Omental fat pad (tissue), 4 donors: Measurements from ENCODE around the gene DPPA4. TPM values are rescaled to one million over a fixed set of nuclear protein-coding genes. Genes with fewer than 3 reads are reported as not detected.
A peak's percentile ranks its signal among the peaks of the same experiment; 100 is the strongest.

Experiments used
- ATAC-seq: fragments of 150-250 bp; one replicate; pipeline ENCODE4 v1.9.1; 2016; ENCODE audit warnings: mild to moderate bottlenecking, moderate library complexity; ENCODE audit not compliant: low FRiP score
- DNase-seq: peaks from one replicate; pipeline ENCODE4 v3.0.0-alpha.2; 2019; ENCODE audit warnings: low spot score
- total RNA-seq, 4 donors: library from RNA; depleted of rRNA; stranded (reverse); fragments of >200 nt; gene quantifications; one replicate each; pipeline ENCODE4 v1.1.0, GENCODE V29; 2016
- TF ChIP-seq, protein P1 (sequence below), 3 donors: fragments of 450-650 bp; IDR thresholded peaks; one replicate each; pipeline ENCODE4 v1.5.1; 2016 to 2017; ENCODE audit warnings: antibody characterized with exemption in 3 of 3, mild to moderate bottlenecking in 3 of 3, moderate library complexity in 2 of 3

Gene DPPA4
- total RNA-seq, 4 donors from 2014 or later = 0.36 TPM; not detected in 3

DNA sequence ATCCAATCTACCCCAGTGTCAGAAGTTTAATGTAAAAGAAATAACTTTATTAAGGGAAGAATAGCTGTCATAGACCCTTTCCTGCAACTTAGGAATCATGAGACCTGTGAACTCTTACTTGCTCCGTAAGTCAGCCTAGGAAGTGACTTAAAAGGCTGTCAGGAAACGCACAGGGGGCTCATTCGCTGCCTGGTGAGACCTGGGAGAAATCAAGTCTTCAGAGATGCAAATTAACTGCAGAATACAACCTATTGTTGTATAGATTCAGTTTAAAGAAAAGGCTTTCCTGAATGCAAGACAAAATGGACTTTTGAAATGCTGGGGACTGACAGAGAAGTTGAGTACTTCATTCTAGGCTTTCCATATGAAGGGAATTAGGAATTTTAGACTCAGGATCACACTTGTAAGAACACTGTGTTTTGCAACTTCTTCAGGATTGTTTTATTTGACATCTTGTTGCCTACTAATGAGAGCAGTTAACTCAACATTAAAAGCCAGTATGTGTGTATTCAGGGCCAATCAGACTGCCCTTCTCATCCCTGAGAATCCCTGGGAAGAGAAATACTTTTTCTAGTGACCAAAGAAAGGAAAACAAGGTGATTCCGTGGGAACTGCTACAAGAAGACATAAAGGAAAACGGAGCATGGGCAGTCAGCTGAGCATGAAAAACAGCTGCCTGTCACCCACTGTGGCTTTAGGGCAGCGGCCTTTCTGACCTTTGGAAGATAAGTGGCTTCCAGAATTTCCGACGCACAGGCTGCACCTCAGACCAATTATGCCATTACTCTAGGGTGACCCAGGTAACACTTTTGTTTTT is 18.5 kb upstream of the DPPA4 start:
- TF ChIP-seq, protein P1, sequence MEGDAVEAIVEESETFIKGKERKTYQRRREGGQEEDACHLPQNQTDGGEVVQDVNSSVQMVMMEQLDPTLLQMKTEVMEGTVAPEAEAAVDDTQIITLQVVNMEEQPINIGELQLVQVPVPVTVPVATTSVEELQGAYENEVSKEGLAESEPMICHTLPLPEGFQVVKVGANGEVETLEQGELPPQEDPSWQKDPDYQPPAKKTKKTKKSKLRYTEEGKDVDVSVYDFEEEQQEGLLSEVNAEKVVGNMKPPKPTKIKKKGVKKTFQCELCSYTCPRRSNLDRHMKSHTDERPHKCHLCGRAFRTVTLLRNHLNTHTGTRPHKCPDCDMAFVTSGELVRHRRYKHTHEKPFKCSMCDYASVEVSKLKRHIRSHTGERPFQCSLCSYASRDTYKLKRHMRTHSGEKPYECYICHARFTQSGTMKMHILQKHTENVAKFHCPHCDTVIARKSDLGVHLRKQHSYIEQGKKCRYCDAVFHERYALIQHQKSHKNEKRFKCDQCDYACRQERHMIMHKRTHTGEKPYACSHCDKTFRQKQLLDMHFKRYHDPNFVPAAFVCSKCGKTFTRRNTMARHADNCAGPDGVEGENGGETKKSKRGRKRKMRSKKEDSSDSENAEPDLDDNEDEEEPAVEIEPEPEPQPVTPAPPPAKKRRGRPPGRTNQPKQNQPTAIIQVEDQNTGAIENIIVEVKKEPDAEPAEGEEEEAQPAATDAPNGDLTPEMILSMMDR (IDR thresholded peaks at IDR 0.05) = no peak
- ATAC-seq = no peak
- DNase-seq = no peak

DNA sequence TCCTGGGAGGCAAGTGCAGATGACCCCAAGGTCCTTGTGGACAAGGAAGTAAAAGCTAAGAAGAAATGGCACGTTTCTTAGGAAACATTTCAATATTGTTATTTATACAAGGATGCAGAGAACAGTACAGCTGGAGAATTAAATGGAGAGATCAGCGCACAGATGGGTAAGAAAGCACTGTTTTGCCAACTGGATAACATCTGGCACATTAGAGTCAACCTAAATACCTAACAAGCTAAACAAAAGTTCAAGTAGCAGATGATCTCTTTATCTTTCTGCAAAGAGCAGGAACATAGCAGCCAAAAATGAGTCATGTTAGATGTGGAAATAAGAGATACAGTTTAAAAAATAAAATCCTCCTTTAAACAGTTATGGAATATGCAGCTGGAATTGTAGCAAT is 15.7 kb upstream of the DPPA4 start:
- no peak for DNase-seq
- TF ChIP-seq, protein P1 (IDR thresholded peaks at IDR 0.05) = no peak
- ATAC-seq = peak; percentile 69

DNA sequence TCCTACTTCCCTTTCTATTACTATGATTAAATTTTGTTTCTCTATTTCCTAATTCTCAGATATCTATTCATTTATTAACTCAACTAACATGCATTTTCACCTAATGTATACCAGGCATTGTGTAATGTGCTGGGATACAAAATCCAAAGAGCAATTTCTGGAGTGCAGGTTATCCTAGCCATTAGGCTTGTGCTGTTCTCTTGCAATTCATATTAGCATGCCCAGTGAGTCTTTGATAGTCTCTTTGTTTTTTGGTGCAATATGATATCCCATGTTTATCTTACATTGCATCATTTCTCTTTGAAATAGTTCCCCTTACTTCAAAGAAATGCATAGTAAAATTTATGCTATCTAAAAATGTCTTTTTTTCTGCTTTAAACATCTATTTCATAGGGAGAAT is 13.9 kb upstream of the DPPA4 start:
- TF ChIP-seq, protein P1 (IDR thresholded peaks at IDR 0.05) = no peak
- DNase-seq (no peak), ATAC-seq (no peak)

DNA sequence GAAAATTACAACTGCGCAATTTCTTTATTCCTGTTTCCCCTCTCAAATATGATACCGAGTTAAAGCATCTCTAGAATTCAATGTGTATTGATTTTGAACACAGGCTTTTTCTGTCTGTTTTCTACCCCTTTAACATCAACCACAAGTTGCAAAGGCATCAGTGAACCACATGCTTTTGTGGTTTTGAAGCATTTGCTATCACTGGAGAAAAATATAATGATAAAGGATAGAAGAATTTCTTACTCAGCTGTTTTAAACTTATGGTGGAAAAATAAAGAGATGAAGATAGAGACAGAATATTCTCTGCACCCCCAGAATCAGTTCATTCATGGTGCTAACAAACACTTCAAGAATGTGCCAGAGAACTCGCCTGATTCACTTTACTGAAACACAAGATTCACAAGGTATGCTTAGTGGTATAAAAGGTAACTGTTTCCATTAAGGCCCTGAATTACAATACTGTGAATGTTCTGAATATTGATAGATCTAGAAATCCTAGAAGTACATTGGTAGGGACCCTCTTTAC is 9.5 kb upstream of the DPPA4 start:
- DNase-seq = no peak
- TF ChIP-seq, protein P1 (IDR thresholded peaks at IDR 0.05) = no peak
- no peak for ATAC-seq

DNA sequence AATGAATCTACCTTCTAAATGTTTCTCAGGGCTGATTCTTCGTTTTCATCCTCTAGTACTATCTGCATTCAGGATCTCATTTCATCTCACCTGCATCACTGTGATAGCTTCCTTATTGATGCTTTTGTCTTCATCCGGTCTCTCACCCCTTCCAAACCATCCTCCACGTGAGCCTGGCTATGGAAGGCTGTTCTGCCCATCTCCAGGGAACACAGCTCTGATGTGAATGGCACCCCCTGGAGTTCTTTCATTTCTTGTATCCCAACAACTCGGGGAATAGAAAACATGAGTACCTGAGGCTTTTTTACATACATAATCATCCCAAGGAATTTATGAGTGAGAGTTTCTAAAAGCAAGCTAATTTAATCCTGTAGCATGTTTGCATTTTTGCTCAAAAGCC is 8.8 kb upstream of the DPPA4 start:
- DNase-seq = no peak
- TF ChIP-seq, protein P1 (IDR thresholded peaks at IDR 0.05) = no peak
- no peak for ATAC-seq

DNA sequence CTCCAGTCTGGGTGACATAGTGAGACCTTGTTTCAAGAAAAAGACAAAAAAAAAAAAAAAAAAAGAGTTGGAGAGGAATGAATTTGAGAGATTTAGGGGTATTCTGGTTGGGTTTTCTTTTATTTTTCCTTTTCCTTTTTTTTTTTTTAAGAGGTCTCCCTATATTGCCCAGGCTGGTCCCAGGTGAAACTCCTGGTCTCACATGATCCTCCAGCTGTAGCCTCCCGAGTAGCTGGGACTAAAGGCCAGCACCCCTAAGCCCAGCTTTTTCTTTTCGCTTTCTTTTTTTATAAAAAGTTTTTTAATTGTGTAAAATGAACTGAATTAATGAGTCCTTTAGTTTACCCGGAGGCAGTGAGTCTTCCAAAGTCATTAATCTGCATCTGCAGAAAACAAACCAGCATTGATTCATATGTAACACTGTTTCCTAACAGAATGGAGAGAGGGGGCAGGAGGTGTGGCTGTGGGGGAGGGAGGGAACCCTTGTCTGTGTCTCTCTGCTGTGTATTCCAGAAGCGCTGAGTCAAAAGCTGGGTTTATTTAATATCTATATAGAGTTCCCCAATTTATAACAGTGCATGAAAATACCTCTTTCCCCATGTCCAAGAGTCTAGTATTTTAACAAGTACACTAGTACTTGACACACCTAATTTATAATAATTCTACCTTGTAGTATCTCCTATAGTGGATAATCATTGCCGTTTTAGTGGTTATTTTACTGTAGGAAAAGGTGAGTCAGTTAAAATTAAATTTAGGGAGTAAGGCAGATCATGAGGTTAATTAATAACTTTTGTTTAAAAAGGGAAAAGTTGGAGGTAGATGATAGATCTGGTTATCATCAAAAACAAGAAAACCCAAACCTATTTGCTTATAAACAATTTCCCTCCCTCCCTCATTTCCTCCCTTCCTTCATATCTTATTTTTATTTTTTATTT is 2.6 kb upstream of the DPPA4 start:
- TF ChIP-seq, protein P1 (IDR thresholded peaks at IDR 0.05) = no peak
- no peak for ATAC-seq
- no peak for DNase-seq
